ENCODE results near the gene PDPK1. TPM values are rescaled to one million over a fixed set of nuclear protein-coding genes. Genes with fewer than 3 reads are reported as not detected.

Gene PDPK1
- total and polyA plus RNA-seq, 2 experiments from 2014 or later, result 19.3 to 25.8 TPM

DNA sequence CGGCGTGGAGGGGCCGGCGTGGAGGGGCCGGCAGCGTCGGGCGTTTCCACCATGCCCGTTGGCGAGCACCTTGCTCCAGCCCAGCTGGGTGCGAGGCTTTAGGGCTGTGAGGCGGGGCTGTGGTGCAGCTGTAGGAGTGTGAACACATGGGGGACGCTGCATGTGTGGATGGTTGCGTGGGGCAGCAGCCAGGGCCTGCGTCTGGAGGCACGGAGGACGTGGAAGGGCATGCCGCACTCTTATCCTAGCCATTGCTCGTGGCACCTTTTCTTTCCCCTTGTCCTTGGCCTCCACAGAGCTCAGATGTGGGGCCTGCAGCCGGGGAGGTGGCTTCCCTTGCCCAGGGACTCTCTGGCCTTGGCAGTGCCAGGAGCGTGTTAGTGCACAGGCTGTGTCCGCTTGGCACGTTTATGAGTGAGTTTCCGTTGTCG, 47.8 kb downstream of the PDPK1 start:
- Histone ChIP-seq H3K9me2 (ENCODE audit: insufficient read depth) (no peaks in the 10 kb centered on the region), H3K4me3 (no peak overlapping the region), H3K27ac (ENCODE audit: low read depth) (no peak overlapping the region), H3K4me2 (no peak overlapping the region), H3K27me3 (ENCODE audit: insufficient read depth) (no peaks in the 10 kb centered on the region), H2AFZ (no peak overlapping the region), H3K79me2 (replicated peaks; ENCODE audit: insufficient read depth) (no peaks in the 10 kb centered on the region), H3K36me3 (ENCODE audit: insufficient read depth) (peaks cover 3% of the 10 kb centered on the region; the same call in 1 of the 2 replicates), H3F3A (replicated peaks; ENCODE audit: low read depth) (no peaks in the 10 kb centered on the region), H3K4me1 (ENCODE audit: insufficient read depth) (no peaks in the 10 kb centered on the region), H4K20me1 (replicated peaks; ENCODE audit: insufficient read depth) (0 out of 2 replicates have a peak, but pooled peaks cover 3% of the 10 kb centered on the region)
- Mint-ChIP-seq H3K36me3 (ENCODE audit: low read depth) (peaks cover 15% of the 10 kb centered on the region), H3K4me3 (no peak overlapping the region), H3K9me3 (no peaks in the 10 kb centered on the region), H3K27me3 (ENCODE audit: insufficient read depth, low read depth, poor library complexity) (peaks cover 2% of the 10 kb centered on the region), H3K4me1 (no peaks in the 10 kb centered on the region; the same call in 2 of the 3 replicates), H3K27ac (no peak overlapping the region)
- no peak for DNase-seq (ENCODE audit: low spot score)
- TF ChIP-seq ZNF114 (CRISPR knock-in tag; IDR thresholded peaks at IDR 0.05) (no peak), ETS1 (IDR thresholded peaks at IDR 0.05) (no peak), JUNB (IDR thresholded peaks at IDR 0.05; ENCODE audit: unreplicated experiment) (no peak), EZH2phosphoT487 (IDR thresholded peaks at IDR 0.05; ENCODE audit: unreplicated experiment) (no peak), ZNF462 (CRISPR knock-in tag; IDR thresholded peaks at IDR 0.05) (no peak), NANOG (IDR thresholded peaks at IDR 0.05; ENCODE audit: borderline replicate concordance) (no peak), CTCF (conservative IDR thresholded peaks at IDR 0.05; ENCODE audit: low read depth in 2 of 2) (no peak), POLR2AphosphoS5 (IDR thresholded peaks at IDR 0.05; ENCODE audit: low read depth) (no peak), ZNF331 (CRISPR knock-in tag; IDR thresholded peaks at IDR 0.05; ENCODE audit: low read depth) (no peak), STAT1 (IDR thresholded peaks at IDR 0.05; ENCODE audit: unreplicated experiment) (no peak), EZH2 (IDR thresholded peaks at IDR 0.05; ENCODE audit: low read depth, unreplicated experiment) (no peak), CREB1 (CRISPR knock-in tag; IDR thresholded peaks at IDR 0.05; ENCODE audit: low read depth) (no peak)
- TF ChIP-seq, protein P1, sequence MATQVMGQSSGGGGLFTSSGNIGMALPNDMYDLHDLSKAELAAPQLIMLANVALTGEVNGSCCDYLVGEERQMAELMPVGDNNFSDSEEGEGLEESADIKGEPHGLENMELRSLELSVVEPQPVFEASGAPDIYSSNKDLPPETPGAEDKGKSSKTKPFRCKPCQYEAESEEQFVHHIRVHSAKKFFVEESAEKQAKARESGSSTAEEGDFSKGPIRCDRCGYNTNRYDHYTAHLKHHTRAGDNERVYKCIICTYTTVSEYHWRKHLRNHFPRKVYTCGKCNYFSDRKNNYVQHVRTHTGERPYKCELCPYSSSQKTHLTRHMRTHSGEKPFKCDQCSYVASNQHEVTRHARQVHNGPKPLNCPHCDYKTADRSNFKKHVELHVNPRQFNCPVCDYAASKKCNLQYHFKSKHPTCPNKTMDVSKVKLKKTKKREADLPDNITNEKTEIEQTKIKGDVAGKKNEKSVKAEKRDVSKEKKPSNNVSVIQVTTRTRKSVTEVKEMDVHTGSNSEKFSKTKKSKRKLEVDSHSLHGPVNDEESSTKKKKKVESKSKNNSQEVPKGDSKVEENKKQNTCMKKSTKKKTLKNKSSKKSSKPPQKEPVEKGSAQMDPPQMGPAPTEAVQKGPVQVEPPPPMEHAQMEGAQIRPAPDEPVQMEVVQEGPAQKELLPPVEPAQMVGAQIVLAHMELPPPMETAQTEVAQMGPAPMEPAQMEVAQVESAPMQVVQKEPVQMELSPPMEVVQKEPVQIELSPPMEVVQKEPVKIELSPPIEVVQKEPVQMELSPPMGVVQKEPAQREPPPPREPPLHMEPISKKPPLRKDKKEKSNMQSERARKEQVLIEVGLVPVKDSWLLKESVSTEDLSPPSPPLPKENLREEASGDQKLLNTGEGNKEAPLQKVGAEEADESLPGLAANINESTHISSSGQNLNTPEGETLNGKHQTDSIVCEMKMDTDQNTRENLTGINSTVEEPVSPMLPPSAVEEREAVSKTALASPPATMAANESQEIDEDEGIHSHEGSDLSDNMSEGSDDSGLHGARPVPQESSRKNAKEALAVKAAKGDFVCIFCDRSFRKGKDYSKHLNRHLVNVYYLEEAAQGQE (IDR thresholded peaks at IDR 0.05; ENCODE audit: unreplicated experiment), result no peak
- ATAC-seq, result no peak

Data from GM23338 (cell line).